T-helper 17 cell (primary cell): Measurements from ENCODE around the gene ASB15. TPM values are rescaled to one million over a fixed set of nuclear protein-coding genes. Genes with fewer than 3 reads are reported as not detected.
A peak's percentile ranks its signal among the peaks of the same experiment; 100 is the strongest.

Experiments
- ATAC-seq: fragments of 150-1000 bp; cut with Tn5 transposase; 2 replicates; pipeline ENCODE4 v1.10.0; 2021; ENCODE audit warnings: mild to moderate bottlenecking, moderate library complexity
- DNase-seq, 3 donors: peaks; one replicate each; pipeline versions ENCODE4 v3.0.0 to v3.0.0-alpha.2; 2020 to 2021
- H3K9me3 ChIP-seq: one replicate; pipeline ENCODE4 v1.7.0; 2013; ENCODE audit warnings: low read length, mild to moderate bottlenecking; ENCODE audit not compliant: control insufficient read depth, poor library complexity, severe bottlenecking
- H3K27ac Mint-ChIP-seq: one replicate; pipeline ENCODE4 v1.8.0; 2022; ENCODE audit warnings: mild to moderate bottlenecking, moderate library complexity, mixed read lengths
- H3K27me3 Mint-ChIP-seq: one replicate; pipeline ENCODE4 v1.8.0; 2022; ENCODE audit warnings: mixed read lengths
- H3K36me3 Mint-ChIP-seq: one replicate; pipeline ENCODE4 v1.8.0; 2022; ENCODE audit warnings: low read depth, mixed read lengths
- H3K4me1 Mint-ChIP-seq: one replicate; pipeline ENCODE4 v1.8.0; 2022; ENCODE audit warnings: mild to moderate bottlenecking, mixed read lengths
- H3K4me3 Mint-ChIP-seq: one replicate; pipeline ENCODE4 v1.8.0; 2022; ENCODE audit warnings: mild to moderate bottlenecking, moderate library complexity, mixed read lengths
- total RNA-seq, 4 donors: library from RNA in 2 of 4; stranded (reverse) in 2 of 4; gene quantifications; one replicate each; pipeline ENCODE4 v1.2.3 and lab custom pipeline; 2022 to 2026

The ASB15 gene
- total RNA-seq, 2 donors from 2014 or later = not detected

DNA sequence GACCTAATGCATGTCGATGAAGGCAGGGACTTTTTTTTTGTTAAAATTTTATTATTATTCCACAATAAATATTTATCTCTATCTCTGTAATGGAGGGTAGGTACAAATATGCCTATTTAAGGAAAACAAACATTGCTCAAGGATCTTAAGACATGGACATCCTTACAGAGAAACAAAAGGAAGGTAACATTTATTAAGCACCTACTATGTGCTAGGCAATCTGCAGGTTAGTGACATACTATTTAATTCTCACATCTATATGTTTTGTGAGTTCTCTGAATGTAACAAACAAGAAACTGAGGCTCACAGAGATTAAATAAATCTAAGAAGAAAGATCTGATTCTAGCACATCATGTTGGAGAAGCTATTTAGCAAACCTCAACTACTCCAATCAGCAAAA lies 86.1 kb downstream of the ASB15 start:
- peak overlapping the region; percentile 89 for H3K27ac Mint-ChIP-seq
- no peaks in the 10 kb centered on the region for H3K27me3 Mint-ChIP-seq
- peaks cover 16% of the 10 kb centered on the region for H3K36me3 Mint-ChIP-seq
- no peak for DNase-seq
- H3K4me3 Mint-ChIP-seq = no peak overlapping the region
- no peaks in the 10 kb centered on the region for H3K9me3 ChIP-seq
- peaks cover 13% of the 10 kb centered on the region for H3K4me1 Mint-ChIP-seq
- no peak for ATAC-seq

Other genes with a start within 250 kb of the ASB15 start
- gene IQUB, start 67.2 kb upstream of the ASB15 start, total RNA-seq = under 1 TPM in 1 of 2 donors, not detected in 1; 0.16 TPM
- gene NDUFA5, start 44.0 kb upstream of the ASB15 start, total RNA-seq = 10 to 100 TPM; 54.0 to 67.5 TPM
- gene LMOD2, start 54.0 kb downstream of the ASB15 start, total RNA-seq = not detected
- 1 to 10 TPM; 9.5 to 10.0 TPM for gene WASL, start 147.2 kb downstream of the ASB15 start, total RNA-seq
- gene HYAL4, start 243.3 kb downstream of the ASB15 start, total RNA-seq = not detected